GM18873 (cell line): ENCODE data around the gene GTF2IRD1.
"Not testable (repeated sequence)": the region's sequence is repeated elsewhere in the genome, so short reads cannot be mapped to it uniquely, and the experiment has no call there.

Experiments
- ATAC-seq: cut with Tn5 transposase; IDR thresholded peaks from one replicate; pipeline ENCODE4 v1.9.1; 2021; ENCODE audit warnings: mild to moderate bottlenecking, moderate library complexity, moderate number of reproducible peaks; ENCODE audit not compliant: unreplicated experiment, low FRiP score

Gene GTF2IRD1

DNA sequence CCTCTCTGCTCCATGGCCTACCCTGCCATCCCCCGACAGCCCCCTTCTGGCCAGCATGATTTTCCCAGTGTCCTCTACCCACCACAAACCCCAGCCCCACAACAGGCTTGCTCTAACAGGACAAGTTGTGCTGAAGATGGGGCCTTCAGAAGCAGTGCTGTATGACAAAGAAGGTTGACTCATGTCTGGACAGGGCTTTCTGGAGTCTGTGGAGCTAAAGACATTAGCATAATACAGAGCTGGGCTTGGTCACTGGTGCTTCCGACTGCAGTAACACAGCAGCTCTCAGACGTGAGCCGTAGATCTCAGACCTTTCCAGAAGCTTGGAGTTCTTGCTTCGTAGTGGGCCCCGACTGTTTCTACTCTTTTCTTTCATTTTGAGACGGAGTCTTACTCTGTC lies 100.5 kb downstream of the GTF2IRD1 start:
- ATAC-seq = no peak

DNA sequence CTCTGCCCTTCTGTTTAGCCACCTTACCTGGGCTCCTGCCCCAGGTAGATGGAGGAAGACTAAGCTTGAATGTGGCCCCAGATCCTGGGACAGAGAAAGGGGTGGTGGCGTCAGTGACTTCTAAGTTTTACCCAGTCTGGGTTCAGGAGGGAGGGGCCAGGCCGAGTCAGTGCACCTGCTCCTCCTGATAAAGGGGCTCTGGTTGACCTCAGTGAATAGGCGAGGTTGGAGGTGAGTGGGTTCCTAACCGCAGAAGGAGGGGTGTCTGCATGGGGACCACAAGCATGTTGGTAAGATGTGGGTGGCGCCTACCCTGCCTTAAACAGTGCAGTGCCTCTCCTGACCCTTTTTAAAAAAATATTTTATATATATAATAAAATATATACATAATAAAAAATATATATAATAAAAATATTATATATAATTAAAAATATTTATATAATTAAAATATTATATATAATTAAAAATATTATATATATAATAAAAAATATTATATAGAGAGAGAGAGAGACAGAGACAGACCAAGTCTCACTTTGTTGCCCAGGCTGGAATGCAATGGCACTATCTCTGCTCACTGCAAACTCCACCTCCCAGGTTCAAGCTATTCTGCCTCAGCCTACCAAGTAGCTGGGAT lies 106.5 kb downstream of the GTF2IRD1 start:
- no peak for ATAC-seq

DNA sequence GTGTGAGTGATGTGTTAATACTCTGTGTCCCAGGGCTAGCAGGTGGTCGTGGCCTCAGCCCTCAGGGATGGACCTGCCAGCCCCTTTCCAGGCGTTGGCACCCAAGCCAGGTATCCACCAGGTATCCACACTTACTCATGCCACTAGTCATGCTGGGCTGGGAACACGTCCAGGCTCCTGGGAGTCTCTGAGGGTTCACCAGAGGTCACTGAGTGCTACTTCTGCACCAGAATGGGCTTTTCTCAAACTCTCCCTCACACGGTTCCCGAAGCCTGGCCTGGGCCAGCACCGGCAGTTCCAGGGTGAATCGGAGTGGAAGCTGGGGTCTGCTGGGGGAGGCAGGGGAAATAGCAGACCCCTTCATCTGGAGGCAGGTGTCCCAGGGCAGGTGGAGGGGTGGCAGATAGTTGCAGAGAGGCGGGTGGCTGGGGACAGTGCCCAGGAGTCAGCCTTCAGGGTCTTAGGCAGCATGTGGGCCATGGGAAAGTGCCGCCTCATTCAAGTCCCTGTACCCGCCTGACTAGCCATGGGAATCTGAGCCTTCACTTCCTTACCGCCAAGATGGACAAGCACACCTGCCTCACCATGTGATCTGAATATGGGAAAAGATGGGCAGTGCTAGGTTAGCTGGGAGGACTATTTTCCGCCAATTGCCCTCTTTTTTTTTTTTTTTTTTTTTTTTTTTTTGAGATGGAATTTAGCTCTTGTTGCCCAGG lies 108.3 kb downstream of the GTF2IRD1 start:
- ATAC-seq = no peak

DNA sequence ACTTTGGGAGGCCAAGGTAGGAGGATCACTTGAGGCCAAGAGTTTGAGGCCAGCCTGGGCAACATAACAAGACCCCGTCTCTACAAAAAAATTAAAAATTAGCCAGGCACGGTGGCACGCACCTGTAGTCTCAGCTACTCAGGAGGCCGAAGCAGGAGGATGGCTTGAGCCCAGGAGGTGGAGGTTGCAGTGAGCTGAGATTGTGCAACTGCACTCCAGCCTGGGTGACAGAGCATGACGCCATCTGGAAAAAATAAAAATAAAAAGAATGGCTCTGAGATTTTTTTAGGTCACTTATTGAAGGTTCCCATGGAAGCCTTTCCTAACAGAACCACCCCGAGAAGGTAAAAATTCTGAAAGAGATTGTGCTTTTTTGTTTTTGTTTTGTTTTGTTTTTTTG lies 109.9 kb downstream of the GTF2IRD1 start:
- ATAC-seq = not testable (repeated sequence)

DNA sequence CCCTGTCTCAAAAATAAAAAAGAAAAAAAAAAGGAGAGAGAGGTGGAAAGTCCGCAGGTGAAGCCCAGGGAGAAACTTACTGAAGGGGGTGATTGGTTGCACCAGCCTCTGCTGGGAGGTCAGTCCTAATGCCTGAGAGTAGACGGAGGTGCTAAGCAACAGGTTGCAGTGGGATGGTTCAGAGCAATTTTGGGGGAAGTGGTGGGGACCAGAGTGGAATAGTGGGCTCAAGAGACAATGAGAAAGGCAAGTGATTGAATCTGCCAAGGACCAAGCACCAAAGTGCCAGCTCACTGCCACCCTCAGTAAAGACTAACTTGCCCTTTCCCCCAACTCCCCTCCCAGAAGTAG lies 113.6 kb downstream of the GTF2IRD1 start:
- ATAC-seq = no peak

DNA sequence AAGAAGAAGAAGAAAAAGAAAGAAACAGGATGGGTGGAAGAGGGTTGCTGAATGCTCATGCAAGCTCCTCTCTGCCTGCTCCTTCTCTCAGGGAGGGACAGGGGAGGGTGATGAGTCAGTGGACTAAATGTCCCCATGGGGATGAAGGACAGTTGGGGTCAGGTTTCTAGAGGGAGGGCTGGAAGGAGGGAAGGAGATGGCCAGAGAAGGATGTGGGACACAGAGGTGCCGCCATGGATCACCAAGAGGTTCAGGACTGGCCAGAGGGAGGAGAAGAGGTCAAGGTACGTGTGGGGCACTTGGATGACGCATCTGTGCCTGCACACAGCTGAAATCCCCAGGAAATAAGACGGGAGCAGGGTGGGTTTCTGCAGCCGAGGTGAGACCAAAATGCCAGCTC lies 115.0 kb downstream of the GTF2IRD1 start:
- no peak for ATAC-seq

DNA sequence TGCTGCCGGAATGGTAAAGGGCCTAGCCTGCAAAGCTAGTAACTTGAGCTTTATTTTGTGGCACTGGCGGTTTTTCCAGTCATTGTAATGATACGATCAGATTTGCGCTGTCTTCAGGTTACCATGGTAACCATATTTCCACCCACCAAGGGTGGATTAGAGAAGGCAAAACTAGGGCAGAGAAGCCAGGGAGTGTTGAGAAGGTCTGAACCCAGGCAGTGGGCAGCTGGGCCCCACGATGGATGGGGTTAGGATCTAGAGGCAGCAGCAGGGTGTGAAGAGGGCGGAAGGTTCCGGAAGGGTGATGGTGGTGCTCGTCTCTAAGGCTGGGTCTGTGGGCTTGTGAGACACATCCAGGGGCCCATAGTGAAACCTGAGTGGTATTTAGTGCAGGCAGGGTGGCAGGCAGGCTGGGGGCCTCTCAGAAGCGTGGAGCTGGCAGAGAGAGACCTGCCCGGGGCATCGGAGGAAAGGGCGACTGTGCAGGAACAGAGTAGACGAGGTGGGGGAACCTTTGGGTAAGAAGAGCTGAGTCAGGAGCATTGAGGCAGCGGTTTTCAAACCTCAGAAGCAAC lies 115.9 kb downstream of the GTF2IRD1 start:
- ATAC-seq = no peak

DNA sequence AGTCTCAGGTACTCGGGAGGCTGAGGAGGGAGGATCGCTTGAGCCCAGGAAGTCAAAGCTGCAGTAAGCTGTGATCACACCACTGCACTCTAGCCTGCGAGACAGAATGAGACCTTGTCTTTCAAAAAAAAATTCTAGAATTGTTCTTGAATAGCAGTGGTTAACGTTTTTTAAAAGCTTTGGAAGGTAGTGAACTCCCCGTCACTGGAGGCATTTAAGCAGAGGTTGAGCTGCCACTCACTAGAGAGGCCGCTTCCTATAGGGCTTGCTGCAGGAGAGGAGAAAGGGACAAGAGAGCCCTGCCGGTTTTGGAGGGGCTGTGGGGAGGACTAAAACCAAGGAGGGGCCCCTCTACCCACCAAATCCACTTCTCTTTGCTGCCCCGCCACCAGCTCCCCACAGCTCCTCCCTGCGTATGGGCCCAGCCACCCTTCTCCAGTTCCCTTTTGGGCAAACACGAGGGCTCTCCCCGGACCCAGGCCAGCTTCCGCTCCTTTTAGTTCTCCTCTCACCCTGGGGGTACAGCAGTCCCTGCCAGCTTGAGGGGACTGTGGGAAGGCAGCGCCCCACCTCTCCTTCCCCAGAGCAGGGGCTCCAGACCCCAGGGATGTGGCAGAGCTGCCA lies 116.9 kb downstream of the GTF2IRD1 start:
- ATAC-seq = no peak

DNA sequence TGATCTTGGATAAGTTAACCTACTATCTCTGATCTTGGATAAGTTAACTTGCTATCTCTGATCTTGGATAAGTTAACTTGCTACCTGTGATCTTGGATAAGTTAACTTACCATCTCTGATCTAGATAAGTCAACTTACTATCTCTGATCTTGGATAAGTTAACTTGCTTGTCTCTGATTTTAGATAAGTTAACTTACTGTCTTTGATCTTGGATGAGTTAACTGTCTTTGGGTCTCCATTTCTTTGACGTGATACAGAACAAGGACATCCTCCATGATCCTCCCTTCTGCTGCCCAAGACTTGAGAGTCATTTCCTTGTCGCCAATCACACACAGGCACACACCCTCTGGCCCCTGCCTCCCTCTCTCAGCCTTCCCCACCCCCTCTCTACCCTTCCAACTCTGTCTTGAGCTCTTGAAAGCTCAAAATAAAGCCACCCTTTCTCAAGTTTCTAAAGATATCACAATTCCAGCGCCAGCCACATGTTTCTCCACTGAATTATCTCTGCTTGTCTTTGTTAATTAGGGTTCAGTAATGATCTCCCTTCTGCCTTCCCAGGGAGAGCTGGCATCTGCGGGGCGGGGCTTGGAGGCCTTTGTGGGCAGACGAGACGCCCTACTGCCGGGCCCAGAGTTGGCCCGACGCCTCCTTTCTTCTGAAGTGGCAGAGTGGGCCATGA lies 118.7 kb downstream of the GTF2IRD1 start:
- ATAC-seq = no peak

DNA sequence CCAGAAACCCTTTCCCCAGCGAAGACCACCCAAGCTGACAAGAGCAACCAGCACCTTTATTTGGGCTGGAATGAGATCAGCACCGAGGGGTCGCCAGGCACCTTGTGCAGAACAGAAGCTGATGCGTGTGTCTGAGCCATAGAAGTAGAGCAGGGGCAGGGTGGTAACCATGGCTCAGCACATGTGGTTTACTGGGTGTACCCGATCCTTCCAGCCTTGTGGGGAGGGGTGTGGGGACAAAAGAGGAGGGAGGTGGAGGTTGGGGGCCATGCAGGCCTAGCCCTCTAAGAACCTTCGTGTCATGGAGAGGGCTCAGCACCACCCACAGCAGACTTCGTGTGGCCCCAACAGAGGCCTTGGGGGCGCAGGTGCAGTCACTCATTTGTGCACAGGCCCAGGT lies 119.8 kb downstream of the GTF2IRD1 start:
- ATAC-seq = no peak

DNA sequence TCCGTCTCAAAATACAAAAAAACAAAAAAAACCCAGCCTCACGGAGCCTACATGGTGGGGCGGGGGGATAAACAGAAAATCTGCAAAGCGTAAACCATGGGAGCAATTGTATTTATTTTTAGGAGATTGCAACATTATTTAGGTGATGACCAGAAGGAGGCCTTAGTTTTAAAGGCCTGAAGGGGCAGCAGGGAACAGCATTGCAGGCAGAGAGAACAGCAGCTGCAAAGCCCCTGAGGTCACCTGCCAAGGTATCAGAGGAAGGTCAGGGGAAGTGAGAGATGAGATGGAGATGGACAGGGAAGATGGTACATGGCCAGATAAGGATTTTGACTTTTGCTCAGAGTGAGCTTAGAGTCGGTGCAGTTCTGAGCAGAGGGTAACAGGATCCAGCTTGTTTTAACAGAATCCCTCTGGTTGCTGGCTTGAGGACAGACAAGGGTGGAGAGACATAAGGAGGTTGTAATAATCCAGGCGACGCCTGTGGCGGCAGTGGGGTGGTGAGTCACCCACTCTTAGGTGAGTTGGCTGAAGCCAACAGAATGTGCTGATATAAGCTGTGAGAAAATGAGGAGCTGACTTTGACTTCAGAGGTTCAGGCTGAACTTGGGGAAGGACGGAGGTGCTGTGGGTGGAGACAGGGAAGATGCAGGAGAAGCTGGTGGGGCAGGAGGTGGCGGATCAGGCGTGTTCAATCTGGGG lies 121.5 kb downstream of the GTF2IRD1 start:
- no peak for ATAC-seq

DNA sequence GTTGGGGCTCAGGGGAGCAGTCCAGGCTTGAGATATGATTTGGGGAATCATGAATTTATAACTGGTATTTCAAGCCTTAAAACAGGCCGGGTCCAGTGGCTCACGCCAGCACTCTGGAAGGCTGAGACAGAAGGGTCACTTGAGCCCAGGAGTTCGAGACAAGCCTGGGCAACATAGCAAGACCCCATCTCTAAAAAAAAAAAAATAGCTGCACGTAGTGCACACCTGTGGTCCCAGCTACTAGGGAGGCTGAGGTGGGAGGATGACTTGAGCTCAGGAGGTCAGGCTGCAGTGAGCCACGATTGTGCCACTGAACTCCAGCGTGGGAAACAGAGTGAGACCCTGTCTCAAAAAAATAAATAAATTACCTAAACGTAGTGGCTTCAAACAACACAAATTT lies 122.1 kb downstream of the GTF2IRD1 start:
- ATAC-seq = no peak

DNA sequence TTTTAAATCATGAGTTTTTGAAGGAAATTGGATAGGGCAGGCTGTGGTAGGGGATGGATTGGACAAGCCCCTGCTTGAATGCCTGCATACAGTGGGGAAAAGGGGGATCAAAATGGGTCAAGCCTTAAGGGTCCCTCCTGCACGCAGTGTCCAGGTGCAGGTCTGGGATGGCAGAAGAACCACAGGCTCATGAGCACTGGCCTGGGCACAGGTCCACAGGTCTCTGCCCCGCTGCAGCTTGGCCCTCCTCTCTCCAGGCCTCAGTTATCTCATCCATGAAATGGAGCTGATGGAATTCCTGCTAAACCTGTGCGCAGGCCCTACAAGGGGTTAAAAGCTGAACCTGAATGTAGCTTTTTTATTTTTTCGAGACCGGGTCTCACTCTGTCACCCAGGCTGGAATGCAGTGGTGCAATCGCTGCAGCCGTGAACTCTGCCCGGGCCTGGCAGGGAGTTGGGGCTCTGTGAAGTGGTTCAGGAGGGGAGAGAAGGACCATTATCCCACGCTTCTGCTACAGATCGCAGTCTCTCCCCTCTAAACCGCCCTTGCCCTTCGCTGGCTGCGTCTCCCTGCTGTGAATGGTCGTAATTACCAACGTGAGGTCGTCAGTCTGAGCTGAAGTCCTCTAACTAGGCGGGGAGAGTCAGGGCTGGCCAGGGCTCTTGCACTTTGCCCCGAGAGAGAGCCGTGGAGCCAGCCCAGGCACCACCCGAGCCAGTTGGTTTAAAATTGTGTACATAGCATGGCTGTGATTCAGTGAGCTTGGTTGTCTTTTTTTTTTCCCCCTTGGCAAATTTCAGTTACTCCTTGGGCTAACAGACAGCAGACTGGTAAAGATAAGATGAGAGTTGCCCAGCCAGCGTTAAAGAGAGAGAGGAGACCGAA lies 126.3 kb downstream of the GTF2IRD1 start:
- ATAC-seq = no peak

DNA sequence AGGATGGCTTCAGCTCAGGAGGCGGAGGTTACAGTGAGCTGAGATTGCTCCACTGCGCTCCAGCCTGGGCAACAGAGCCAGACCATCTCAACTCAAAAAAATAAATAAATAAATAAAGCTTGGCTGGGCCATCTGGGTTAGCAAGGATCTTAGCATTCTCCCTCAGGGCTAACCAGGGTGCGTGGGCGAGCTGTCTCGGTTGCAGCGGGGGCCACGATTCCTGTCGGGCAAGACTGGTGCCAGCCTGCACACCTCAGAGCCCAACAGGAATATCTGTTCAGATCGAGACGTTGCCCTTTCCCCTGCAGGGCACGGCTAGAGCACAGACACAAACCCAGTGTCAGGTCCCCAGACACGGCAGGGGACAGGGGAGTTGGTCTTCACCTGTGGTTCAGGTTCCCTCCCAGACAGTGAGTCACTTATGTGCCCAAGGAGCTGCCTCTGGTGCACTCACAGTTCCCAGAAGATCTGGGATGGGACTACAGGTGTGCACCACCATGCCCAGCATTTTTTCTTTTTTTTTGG lies 128.3 kb downstream of the GTF2IRD1 start:
- no peak for ATAC-seq

DNA sequence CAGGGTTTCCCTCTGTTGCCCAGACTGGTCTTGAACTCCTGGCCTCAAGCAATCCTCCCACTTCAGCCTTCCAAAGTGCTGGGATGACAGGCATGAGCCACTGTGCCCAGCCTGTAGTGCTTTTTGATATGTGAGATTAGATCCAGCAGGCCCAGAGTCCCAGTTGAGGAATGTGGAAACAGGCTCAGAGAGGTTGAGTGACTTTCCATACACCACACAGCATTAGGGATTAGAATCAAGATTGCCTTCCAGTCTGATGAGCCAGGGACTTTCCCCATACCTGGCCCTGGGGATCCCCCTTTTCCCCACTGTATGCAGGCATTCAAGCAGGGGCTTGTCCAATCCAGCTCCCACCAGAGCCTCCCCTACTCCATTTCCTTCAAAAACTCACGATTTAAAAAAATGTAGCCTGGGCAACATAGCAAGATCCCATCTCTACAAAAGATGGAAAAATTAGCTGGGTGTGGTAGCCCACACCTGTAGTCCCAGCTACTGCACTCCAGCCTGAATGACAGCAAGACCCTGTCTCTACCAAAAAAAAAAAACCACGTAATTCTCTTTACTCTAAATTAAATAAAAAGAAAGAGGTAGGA lies 128.8 kb downstream of the GTF2IRD1 start:
- ATAC-seq = no peak

DNA sequence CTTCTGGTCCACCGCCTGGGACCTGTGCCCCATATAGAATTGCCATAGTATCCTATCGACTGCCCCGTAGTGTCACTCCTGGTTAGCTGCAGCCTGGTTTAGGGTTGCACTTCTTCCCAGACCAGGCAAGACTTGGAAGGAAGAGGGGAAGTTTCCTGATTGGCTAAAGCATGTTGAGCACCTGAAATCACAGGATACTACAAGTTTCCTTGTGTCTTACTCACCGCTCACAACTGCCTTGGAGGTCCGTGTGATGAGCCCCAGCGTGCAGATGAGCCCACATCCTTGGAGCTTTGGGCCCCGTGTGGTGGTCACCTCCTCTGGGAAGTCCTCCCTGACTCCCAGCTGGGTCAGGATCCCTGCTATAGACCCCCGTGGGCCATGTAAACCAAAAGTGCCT lies 129.9 kb downstream of the GTF2IRD1 start:
- no peak for ATAC-seq

DNA sequence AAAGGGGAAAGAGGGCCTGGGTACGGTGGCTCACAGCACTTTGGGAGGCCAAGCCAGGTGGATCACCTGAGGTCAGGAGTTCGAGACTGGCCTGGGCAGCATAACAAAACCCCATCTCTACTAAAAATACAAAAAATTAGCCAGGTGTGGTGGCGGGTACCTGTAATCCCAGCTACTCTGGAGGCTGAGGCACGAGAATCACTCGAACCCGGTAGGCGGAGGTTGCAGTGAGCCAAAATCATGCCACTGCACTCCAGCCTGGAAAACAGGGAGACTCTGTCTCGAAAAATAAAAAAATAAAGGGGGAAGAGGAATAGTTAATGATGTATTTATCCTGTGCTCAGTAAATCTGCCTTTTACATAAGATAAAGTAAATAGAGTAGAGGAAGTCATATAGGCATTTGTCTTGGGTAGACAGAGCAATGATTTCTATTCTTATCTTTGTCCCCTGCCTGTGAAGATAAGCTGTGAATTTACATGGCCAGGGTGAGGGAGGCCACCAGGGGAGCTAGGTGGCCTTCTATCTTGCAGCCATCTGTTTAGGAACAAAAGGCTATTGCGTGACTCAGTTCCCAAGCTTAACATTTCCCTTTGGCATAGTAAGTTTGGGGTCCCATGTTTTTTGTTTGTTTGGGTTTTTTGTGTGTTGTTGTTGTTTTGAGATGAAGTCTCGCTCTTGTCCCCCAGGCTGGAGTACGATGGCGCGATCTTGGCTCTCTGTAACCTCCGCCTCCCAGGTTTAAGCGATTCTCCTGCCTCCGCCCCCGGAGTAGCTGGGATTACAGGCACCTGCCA lies 130.7 kb downstream of the GTF2IRD1 start:
- no peak for ATAC-seq

DNA sequence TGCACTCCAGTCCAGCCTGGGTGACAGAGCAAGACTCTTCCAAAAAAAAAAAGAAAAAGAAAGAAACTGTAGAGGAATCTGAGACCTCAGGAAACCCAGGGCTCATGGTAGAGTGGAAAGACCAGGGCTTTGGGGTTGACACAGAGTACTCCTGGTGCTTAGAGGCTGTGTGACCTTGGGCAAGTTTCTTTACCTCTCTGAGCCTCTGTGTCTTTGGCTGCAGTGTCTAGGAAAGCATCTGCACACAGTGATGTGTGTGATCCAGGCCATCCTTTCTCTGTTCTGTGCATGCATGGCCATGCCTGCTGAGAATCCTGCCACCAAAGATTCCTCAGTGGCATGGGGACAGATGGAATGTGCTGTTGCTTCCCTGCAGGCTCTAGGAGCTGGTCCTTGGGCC lies 132.1 kb downstream of the GTF2IRD1 start:
- no peak for ATAC-seq
